HepG2 (cell line): ENCODE data around the gene CD4. TPM values are rescaled to one million over a fixed set of nuclear protein-coding genes. Genes with fewer than 3 reads are reported as not detected.

Experiments used
- BRD4 ChIP-seq: sonication (generic); formaldehyde crosslinking; IDR thresholded peaks from 2 replicates; pipeline ENCODE4 v1.4.0; 2020; ENCODE audit warnings: missing genetic modification reagents
- CBX1 ChIP-seq: IDR thresholded peaks from one replicate; pipeline ENCODE4 v1.6.1; 2016; ENCODE audit warnings: antibody characterized with exemption, low read depth
- FOXM1 ChIP-seq: sonication (generic); formaldehyde crosslinking; IDR thresholded peaks from 2 replicates; pipeline ENCODE4 v1.5.0; 2020; ENCODE audit warnings: missing genetic modification reagents
- GFI1 ChIP-seq: sonication (generic); formaldehyde crosslinking; IDR thresholded peaks from 2 replicates; pipeline ENCODE4 v1.5.0; 2020; ENCODE audit warnings: missing genetic modification reagents, mild to moderate bottlenecking, borderline replicate concordance
- HMG20B ChIP-seq: conservative IDR thresholded peaks from 2 replicates; pipeline ENCODE4 v1.6.1; 2016; ENCODE audit warnings: missing genetic modification reagents, missing compliant biosample characterization
- IRX3 ChIP-seq: sonication (generic); formaldehyde crosslinking; IDR thresholded peaks from 2 replicates; pipeline ENCODE4 v1.8.1; 2023; ENCODE audit warnings: mild to moderate bottlenecking, low read depth, missing genetic modification reagents, borderline replicate concordance
- JUN ChIP-seq: sonication (generic); formaldehyde crosslinking; IDR thresholded peaks from 2 replicates; pipeline ENCODE4 v1.4.0; 2020; ENCODE audit warnings: mild to moderate bottlenecking, missing genetic modification reagents
- NFYB ChIP-seq: sonication (generic); formaldehyde crosslinking; IDR thresholded peaks from 2 replicates; pipeline ENCODE4 v1.4.0; 2020; ENCODE audit warnings: missing genetic modification reagents
- NKX3-1 ChIP-seq: sonication (generic); formaldehyde crosslinking; IDR thresholded peaks from 2 replicates; pipeline ENCODE4 v1.5.0; 2020; ENCODE audit warnings: missing genetic modification reagents
- PITX1 ChIP-seq: sonication (generic); formaldehyde crosslinking; IDR thresholded peaks from 2 replicates; pipeline ENCODE4 v1.5.1; 2020; ENCODE audit warnings: mild to moderate bottlenecking, missing genetic modification reagents
- POGZ ChIP-seq: sonication (generic); formaldehyde crosslinking; IDR thresholded peaks from 2 replicates; pipeline ENCODE4 v1.4.0; 2020; ENCODE audit warnings: mild to moderate bottlenecking, missing genetic modification reagents
- SOX6 ChIP-seq, 2 experiments: fragments of 450-650 bp in 1 of 2; sonication (generic) in 1 of 2; formaldehyde crosslinking in 1 of 2; IDR thresholded peaks; 2 replicates each; pipeline versions ENCODE4 v1.4.0 to v1.6.1; 2017 to 2020; ENCODE audit warnings: antibody characterized with exemption in 1 of 2, mild to moderate bottlenecking in 1 of 2, missing genetic modification reagents in 1 of 2
- SP2 ChIP-seq: sonication (generic); formaldehyde crosslinking; IDR thresholded peaks from 2 replicates; pipeline ENCODE4 v1.5.1; 2020; ENCODE audit warnings: mild to moderate bottlenecking, missing genetic modification reagents
- SRSF9 ChIP-seq: fragments of 200-400 bp; formaldehyde crosslinking; IDR thresholded peaks from 2 replicates; pipeline ENCODE4 v1.6.1; 2018; ENCODE audit warnings: borderline replicate concordance, mild to moderate bottlenecking, low read depth, low read length; ENCODE audit not compliant: insufficient read depth, poor library complexity, severe bottlenecking
- TCF12 ChIP-seq, 2 experiments: fragments of 450-650 bp in 1 of 2; sonication (generic) in 1 of 2; formaldehyde crosslinking in 1 of 2; IDR thresholded peaks; 2 replicates each; pipeline versions ENCODE4 v1.6.1 to v1.8.0; 2017 to 2022; ENCODE audit warnings: antibody characterized with exemption in 1 of 2, mild to moderate bottlenecking in 1 of 2, missing genetic modification reagents in 1 of 2, moderate library complexity in 1 of 2
- TMF1 ChIP-seq: sonication (generic); formaldehyde crosslinking; IDR thresholded peaks from 2 replicates; pipeline ENCODE4 v1.8.1; 2022; ENCODE audit warnings: low read depth, missing genetic modification reagents
- ZBED4 ChIP-seq: sonication (generic); formaldehyde crosslinking; IDR thresholded peaks from 2 replicates; pipeline ENCODE4 v1.4.0; 2020; ENCODE audit warnings: missing genetic modification reagents, borderline replicate concordance
- ZNF264 ChIP-seq: sonication (generic); formaldehyde crosslinking; IDR thresholded peaks from 2 replicates; pipeline ENCODE4 v1.4.0; 2020; ENCODE audit warnings: missing genetic modification reagents
- ZNF274 ChIP-seq: sonication (generic); formaldehyde crosslinking; IDR thresholded peaks from 2 replicates; pipeline ENCODE4 v1.5.1; 2020; ENCODE audit warnings: mild to moderate bottlenecking, missing genetic modification reagents
- ZNF275 ChIP-seq: sonication (generic); formaldehyde crosslinking; IDR thresholded peaks from 2 replicates; pipeline ENCODE4 v1.8.0; 2022; ENCODE audit warnings: missing genetic modification reagents, mild to moderate bottlenecking, inconsistent platforms, borderline replicate concordance
- ZNF547 ChIP-seq: sonication (generic); formaldehyde crosslinking; IDR thresholded peaks from 2 replicates; pipeline ENCODE4 v1.5.1; 2020; ENCODE audit warnings: mild to moderate bottlenecking, missing genetic modification reagents
- ZNF678 ChIP-seq: sonication (generic); formaldehyde crosslinking; IDR thresholded peaks from 2 replicates; pipeline ENCODE4 v1.4.0; 2020; ENCODE audit warnings: mild to moderate bottlenecking, missing genetic modification reagents
- ZNF766 ChIP-seq: sonication (generic); formaldehyde crosslinking; IDR thresholded peaks from 2 replicates; pipeline ENCODE4 v1.5.0; 2020; ENCODE audit warnings: missing genetic modification reagents, borderline replicate concordance
- ZSCAN21 ChIP-seq: sonication (generic); formaldehyde crosslinking; IDR thresholded peaks from 2 replicates; pipeline ENCODE4 v1.8.0; 2022; ENCODE audit warnings: mild to moderate bottlenecking, missing genetic modification reagents, moderate library complexity, borderline replicate concordance
- polyA plus RNA-seq, 8 experiments: library from polyadenylated mRNA; depleted of rRNA in 3 of 8; stranded (reverse) in 7 of 8; unstranded in 1 of 8; fragments of >200 nt; fragmentation: Illumina TruSeq in 4 of 8; extraction: Trizol in 4 of 8; gene quantifications; 2 replicates each; pipeline versions ENCODE4 v1.2.1 to v1.2.3, GENCODE V29; 2011 to 2016; ENCODE audit warnings: low read depth in 4 of 8, missing spikeins in 1 of 8, mixed read lengths in 1 of 8; ENCODE audit not compliant: insufficient read depth in 1 of 8
- total RNA-seq, 5 experiments: library from RNA; depleted of rRNA; stranded (reverse); fragments of >200 nt; fragmentation: Illumina TruSeq; extraction: Trizol; gene quantifications; 2 replicates each; pipeline ENCODE4 v1.2.3, GENCODE V29; 2016; ENCODE audit warnings: low read depth in 1 of 5

Gene CD4
- total and polyA plus RNA-seq, 2 of the 13 experiments (the other 11 are each of a cell fraction or from before 2014, with no cell fraction given) = 0.07 to 0.95 TPM

GRCh38 chr12:6752921-6753771, 36.2 kb upstream of the CD4 start, which contains the start of gene MLF2 (continued):
- TF ChIP-seq ZNF547 (CRISPR knock-in tag) (peak; percentile 87), ZNF766 (CRISPR knock-in tag) (0 out of 2 replicates have a peak, but pooled peaks have one; percentile 52), CBX1 (no peak), HMG20B (CRISPR knock-in tag) (peak; percentile 60), IRX3 (CRISPR knock-in tag) (no peak), JUN (peak; percentile 47; the same call in 1 of the 2 replicates), POGZ (CRISPR knock-in tag) (peak; percentile 28), ZNF264 (CRISPR knock-in tag) (peak; percentile 17; the same call in 1 of the 2 replicates), TCF12 (IDR thresholded peaks at IDR 0.05) (no peak), TCF12 (CRISPR knock-in tag; IDR thresholded peaks at IDR 0.05) (no peak; the same call in 1 of the 2 replicates), ZBED4 (CRISPR knock-in tag) (peak; percentile 80), BRD4 (CRISPR knock-in tag) (peak; percentile 65), NKX3-1 (CRISPR knock-in tag) (no peak; the same call in 1 of the 2 replicates), ZSCAN21 (CRISPR knock-in tag) (no peak), SOX6 (IDR thresholded peaks at IDR 0.05) (no peak), SOX6 (CRISPR knock-in tag; IDR thresholded peaks at IDR 0.05) (peak; percentile 26), TMF1 (peak; percentile 53; the same call in 1 of the 2 replicates), ZNF678 (CRISPR knock-in tag) (no peak), SRSF9 (no peak), ZNF275 (CRISPR knock-in tag) (no peak), PITX1 (CRISPR knock-in tag) (peak; percentile 3; the same call in 1 of the 2 replicates), NFYB (peak; percentile 29; the same call in 1 of the 2 replicates), SP2 (CRISPR knock-in tag) (peak; percentile 84), ZNF274 (CRISPR knock-in tag) (peak; percentile 73), FOXM1 (no peak), GFI1 (0 out of 2 replicates have a peak, but pooled peaks have one; percentile 35)
